Osteoblast (primary cell): ENCODE data around the gene DHRS9. TPM values are rescaled to one million over a fixed set of nuclear protein-coding genes. Genes with fewer than 3 reads are reported as not detected.

Experiments
- DNase-seq: peaks from one replicate; pipeline ENCODE4 v3.0.0; 2011; ENCODE audit warnings: low spot score, mixed read lengths; ENCODE audit not compliant: insufficient read length; ENCODE audit errors: missing footprints
- H2AFZ ChIP-seq: 2 replicates; pipeline ENCODE4 v1.6.0; 2011; ENCODE audit warnings: mild to moderate bottlenecking, low read length
- H3K27ac ChIP-seq: 2 replicates; pipeline ENCODE4 v1.5.1; 2011; ENCODE audit warnings: mild to moderate bottlenecking, low read depth, low read length, moderate library complexity
- H3K27me3 ChIP-seq: 2 replicates; pipeline ENCODE4 v1.6.0; 2012; ENCODE audit warnings: mild to moderate bottlenecking, control low read depth, inconsistent platforms, low read length, moderate library complexity; ENCODE audit not compliant: insufficient read depth
- H3K36me3 ChIP-seq: 2 replicates; pipeline ENCODE4 v1.5.1; 2011; ENCODE audit warnings: mild to moderate bottlenecking, low read length, control low read depth, moderate library complexity; ENCODE audit not compliant: insufficient read depth
- H3K4me1 ChIP-seq: 2 replicates; pipeline ENCODE4 v1.5.1; 2011; ENCODE audit warnings: mild to moderate bottlenecking, low read length, control low read depth, moderate library complexity; ENCODE audit not compliant: insufficient read depth
- H3K4me2 ChIP-seq: 2 replicates; pipeline ENCODE4 v1.6.0; 2011; ENCODE audit warnings: mild to moderate bottlenecking, low read length; ENCODE audit not compliant: insufficient read depth
- H3K4me3 ChIP-seq: fragments of 200-600 bp; sonication (generic); 3 replicates; pipeline ENCODE4 v1.5.1; 2012; ENCODE audit warnings: mild to moderate bottlenecking, low read length, inconsistent platforms; ENCODE audit not compliant: insufficient read depth
- H3K79me2 ChIP-seq: 2 replicates; pipeline ENCODE4 v1.6.0; 2012; ENCODE audit warnings: mild to moderate bottlenecking, low read length, control low read depth, inconsistent platforms; ENCODE audit not compliant: insufficient read depth
- H3K9me3 ChIP-seq: 2 replicates; pipeline ENCODE4 v1.5.1; 2011; ENCODE audit warnings: low read depth, low read length, control low read depth
- H4K20me1 ChIP-seq: 2 replicates; pipeline ENCODE4 v1.6.0; 2012; ENCODE audit warnings: mild to moderate bottlenecking, low read length, control low read depth; ENCODE audit not compliant: insufficient read depth
- CTCF ChIP-seq: IDR thresholded peaks from 2 replicates; pipeline ENCODE4 v1.5.1; 2011; ENCODE audit warnings: mild to moderate bottlenecking, low read depth, low read length, moderate library complexity; ENCODE audit errors: extremely low read depth
- total RNA-seq: library from RNA; depleted of rRNA; stranded (reverse); fragments of >200 nt; gene quantifications from 2 replicates; pipeline ENCODE4 v1.2.3, GENCODE V29; 2012

Gene DHRS9
- total RNA-seq, 1 donor: not detected

- DNase-seq: no peak
- no peak for TF ChIP-seq CTCF
- no peak overlapping the region for H3K27ac ChIP-seq
- no peaks in the 10 kb centered on the region for H3K4me1 ChIP-seq
- H3K4me3 ChIP-seq: no peak overlapping the region
- H3K9me3 ChIP-seq: peaks cover 2% of the 10 kb centered on the region
- H3K4me2 ChIP-seq: no peak overlapping the region
- no peaks in the 10 kb centered on the region for H4K20me1 ChIP-seq
- no peaks in the 10 kb centered on the region for H3K79me2 ChIP-seq
- H3K27me3 ChIP-seq: no peaks in the 10 kb centered on the region
- H2AFZ ChIP-seq: no peak overlapping the region
- H3K36me3 ChIP-seq: no peaks in the 10 kb centered on the region
Measured at GRCh38 chr2:169041594-169041993, 27.8 kb upstream of the DHRS9 start.

- Histone ChIP-seq H3K4me2 (no peak overlapping the region), H2AFZ (no peak overlapping the region), H3K27ac (no peak overlapping the region), H4K20me1 (no peaks in the 10 kb centered on the region), H3K4me1 (no peaks in the 10 kb centered on the region), H3K36me3 (no peaks in the 10 kb centered on the region), H3K27me3 (no peaks in the 10 kb centered on the region), H3K4me3 (no peak overlapping the region), H3K9me3 (peaks cover 2% of the 10 kb centered on the region), H3K79me2 (no peaks in the 10 kb centered on the region)
- DNase-seq: no peak
- TF ChIP-seq CTCF: no peak
Measured at GRCh38 chr2:169042856-169043255, 26.5 kb upstream of the DHRS9 start.

DNA sequence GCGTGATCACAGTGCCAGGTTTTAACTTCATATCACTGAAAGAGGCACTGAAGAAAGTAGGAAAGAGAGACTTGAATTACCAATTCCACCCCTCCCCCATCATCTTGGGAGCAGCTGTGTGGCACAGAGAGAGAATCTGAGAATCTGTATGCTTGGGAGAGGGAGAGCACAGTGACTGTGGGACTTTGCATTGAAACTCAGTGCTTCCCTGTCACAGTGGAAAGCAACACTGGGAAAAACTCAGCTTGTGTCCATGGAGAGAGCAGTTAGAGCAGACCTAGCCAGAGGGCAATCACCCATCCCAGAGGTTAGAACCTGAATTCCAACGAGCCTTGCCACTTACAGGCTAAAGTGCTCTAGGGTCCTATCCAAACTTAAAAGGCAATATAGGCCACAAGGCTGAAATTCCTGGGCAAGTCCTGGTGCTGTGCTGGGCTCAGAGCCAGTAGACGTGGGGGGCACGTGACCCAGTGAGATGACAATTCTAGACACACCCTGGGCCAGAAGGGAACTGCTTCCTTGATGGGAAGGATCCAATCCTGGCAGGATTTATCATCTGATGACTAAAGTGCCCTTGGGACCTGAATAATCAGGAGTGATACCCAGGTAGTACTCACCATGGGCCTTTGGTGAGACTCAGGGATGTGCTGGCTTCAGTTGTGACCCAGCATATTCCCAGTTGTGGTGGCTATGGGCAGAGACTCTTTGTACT lies 22.8 kb upstream of the DHRS9 start:
- no peak for TF ChIP-seq CTCF
- Histone ChIP-seq H3K27ac (no peak overlapping the region), H3K9me3 (peaks cover 2% of the 10 kb centered on the region), H3K79me2 (no peaks in the 10 kb centered on the region), H3K36me3 (no peaks in the 10 kb centered on the region), H3K4me2 (no peak overlapping the region), H2AFZ (no peak overlapping the region), H3K4me3 (no peak overlapping the region), H4K20me1 (no peaks in the 10 kb centered on the region), H3K27me3 (no peaks in the 10 kb centered on the region), H3K4me1 (peaks cover 3% of the 10 kb centered on the region)
- no peak for DNase-seq

DNA sequence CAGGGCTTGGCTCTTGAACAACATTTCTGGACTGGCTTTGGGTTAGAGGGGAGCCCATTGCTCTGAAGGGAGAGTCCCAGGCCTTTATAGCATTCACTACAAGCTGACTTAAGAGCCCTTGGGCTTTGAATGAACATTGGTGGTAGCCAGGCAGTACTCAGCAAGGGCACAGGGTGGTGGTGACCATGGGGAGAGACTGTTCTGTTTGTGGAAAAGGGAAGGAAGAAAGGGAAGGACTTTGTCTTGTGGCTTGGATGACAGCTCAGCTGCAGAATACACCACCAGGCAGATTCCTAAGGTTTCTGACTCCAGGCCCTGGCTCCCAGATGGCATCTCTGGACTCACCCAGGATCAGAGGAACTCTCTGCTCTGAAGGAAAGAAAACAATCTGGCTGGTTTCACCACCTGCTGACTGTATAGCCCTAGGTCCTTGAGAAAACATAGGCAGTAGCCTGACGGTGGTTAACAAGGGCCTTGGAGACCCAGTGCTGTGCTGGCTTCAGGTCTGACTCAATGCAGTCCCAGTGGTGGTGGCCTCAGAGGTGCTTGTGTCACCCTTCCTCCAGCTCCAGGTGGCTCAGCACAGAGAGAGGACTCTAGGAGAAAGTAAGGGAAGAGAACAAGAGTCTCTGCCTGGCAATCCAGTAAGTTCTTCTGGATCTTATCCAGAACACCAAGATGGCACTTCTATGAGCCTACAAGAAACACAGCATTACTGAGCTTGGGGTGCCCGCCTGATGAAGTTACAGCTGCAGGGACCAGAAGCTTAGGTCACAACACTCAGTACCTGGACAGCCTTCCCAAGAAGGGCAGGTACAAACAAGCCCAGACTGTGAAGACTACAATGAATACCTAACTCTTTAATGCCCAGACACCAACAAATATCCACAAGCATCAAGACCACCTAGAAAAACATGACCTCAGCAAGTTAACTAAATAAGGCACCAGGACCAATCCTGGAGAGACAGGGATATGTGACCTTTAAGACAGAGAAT lies 21.8 kb upstream of the DHRS9 start:
- no peak overlapping the region for H3K27ac ChIP-seq
- TF ChIP-seq CTCF: no peak
- no peaks in the 10 kb centered on the region for H3K9me3 ChIP-seq
- no peaks in the 10 kb centered on the region for H4K20me1 ChIP-seq
- H3K4me1 ChIP-seq: peaks cover 3% of the 10 kb centered on the region
- no peak for DNase-seq
- no peak overlapping the region for H3K4me2 ChIP-seq
- no peaks in the 10 kb centered on the region for H3K79me2 ChIP-seq
- no peak overlapping the region for H2AFZ ChIP-seq
- no peaks in the 10 kb centered on the region for H3K27me3 ChIP-seq
- H3K36me3 ChIP-seq: no peaks in the 10 kb centered on the region
- H3K4me3 ChIP-seq: no peak overlapping the region
